ENCODE measurements around the gene KIF16B. TPM values are rescaled to one million over a fixed set of nuclear protein-coding genes. Genes with fewer than 3 reads are reported as not detected.

The KIF16B gene
- total and polyA plus RNA-seq, 2 of the 13 experiments (the other 11 are each of a cell fraction or from before 2014, with no cell fraction given) = 6.9 to 18.0 TPM

DNA sequence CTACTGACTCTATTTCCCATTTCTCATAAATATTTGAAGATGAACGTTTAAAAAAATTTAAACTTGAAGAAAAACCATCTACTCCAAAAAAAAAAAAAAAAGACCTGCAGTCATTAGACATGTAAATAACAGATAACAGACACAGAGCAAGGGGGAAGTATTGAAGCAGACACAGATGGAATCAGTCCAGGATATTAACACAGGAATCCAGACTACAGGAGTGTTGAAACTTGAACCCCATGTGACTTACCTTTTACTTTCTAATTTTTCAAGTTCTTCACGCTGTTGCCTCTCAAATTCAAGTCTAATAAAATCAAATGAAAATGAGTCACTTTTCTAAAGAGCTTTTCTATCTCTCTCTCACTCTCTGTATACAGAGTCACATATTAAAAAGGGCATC, 191.8 kb downstream of the KIF16B start:
- DNase-seq (ENCODE audit: low spot score) (no peak), FAIRE-seq (no peak), ATAC-seq (no peak)
- H4K20me1 ChIP-seq (ENCODE audit: insufficient read depth, low read length) = no peaks in the 10 kb centered on the region
- no peaks in the 10 kb centered on the region for H3K4me1 ChIP-seq (ENCODE audit: insufficient read depth, low read length)
- no peaks in the 10 kb centered on the region for H3K27me3 ChIP-seq (ENCODE audit: control insufficient read depth in 1 of 2, insufficient read depth in 2 of 2, low read length in 2 of 2)
- CTCF ChIA-PET (ENCODE audit: low intra/inter-chr PET ratio, low total read pairs) = no interaction called here
- H3K36me3 ChIP-seq (replicated peaks in 1 of 2; ENCODE audit: control insufficient read depth in 1 of 2, insufficient read depth in 2 of 2, low read length in 2 of 2) = peaks cover 2 to 5% of the 10 kb centered on the region in 2 experiments; a peak in 2 of 5 replicates
- no peak overlapping the region for H3K4me3 ChIP-seq (replicated peaks in 1 of 3; ENCODE audit: insufficient read depth in 1 of 3, low read depth in 2 of 3, low read length in 3 of 3)
- no peak overlapping the region for H3K27ac ChIP-seq (ENCODE audit: extremely low read length, insufficient read depth, low read length)
- no peaks in the 10 kb centered on the region for H3K79me2 ChIP-seq (ENCODE audit: insufficient read depth, low read length)
- POLR2A ChIA-PET = no interaction called here
- H2AFZ ChIP-seq (ENCODE audit: low read length) = no peak overlapping the region
- no peak overlapping the region for H3K9ac ChIP-seq (ENCODE audit: insufficient read depth, low read depth, low read length)
- WGBS (ENCODE audit: low lambda C conversion rate) = 96% methylated on average over 2 of the region's 2 CpGs
- no peak overlapping the region for H3K4me2 ChIP-seq (ENCODE audit: low read depth, low read length)
- intact Hi-C loops (cut with micrococcal nuclease; ENCODE audit: unreplicated experiment) = no loop called here
- in situ Hi-C loops (cut with HindIII; ENCODE audit: extremely low pct_ligation_motif_present, low pct_unique_long_range_greater_than_20kb) = no loop called here
- no TSS peak for BruUV-seq (replicated peaks)
- no peaks in the 10 kb centered on the region for H3K9me3 ChIP-seq (ENCODE audit: low read length)
- no peak for TF ChIP-seq ZNF792 (CRISPR knock-in tag; IDR thresholded peaks at IDR 0.05)
- no peak for TF ChIP-seq MEF2D (CRISPR knock-in tag; IDR thresholded peaks at IDR 0.05)
- no peak for TF ChIP-seq NCOA1 (CRISPR knock-in tag; IDR thresholded peaks at IDR 0.05)
- TF ChIP-seq ZNF281 (CRISPR knock-in tag; IDR thresholded peaks at IDR 0.05; ENCODE audit: borderline replicate concordance) = no peak
- TF ChIP-seq SMAD3 (CRISPR knock-in tag; IDR thresholded peaks at IDR 0.05) = no peak
- TF ChIP-seq POLR2AphosphoS5 (IDR thresholded peaks at IDR 0.05; ENCODE audit: low read depth, low read length) = no peak
- no peak for TF ChIP-seq ZNF713 (CRISPR knock-in tag; IDR thresholded peaks at IDR 0.05)
- no peak for TF ChIP-seq HNF1B (CRISPR knock-in tag; IDR thresholded peaks at IDR 0.05)
- no peak for TF ChIP-seq STAT6 (CRISPR knock-in tag; IDR thresholded peaks at IDR 0.05; ENCODE audit: borderline replicate concordance)
- TF ChIP-seq E2F2 (CRISPR knock-in tag; IDR thresholded peaks at IDR 0.05; ENCODE audit: borderline replicate concordance) = no peak
- TF ChIP-seq, protein P1, sequence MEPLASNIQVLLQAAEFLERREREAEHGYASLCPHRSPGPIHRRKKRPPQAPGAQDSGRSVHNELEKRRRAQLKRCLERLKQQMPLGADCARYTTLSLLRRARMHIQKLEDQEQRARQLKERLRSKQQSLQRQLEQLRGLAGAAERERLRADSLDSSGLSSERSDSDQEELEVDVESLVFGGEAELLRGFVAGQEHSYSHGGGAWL (CRISPR knock-in tag; IDR thresholded peaks at IDR 0.05) = no peak
- no peak for TF ChIP-seq PCBP1 (IDR thresholded peaks at IDR 0.05; ENCODE audit: borderline replicate concordance, low read depth, low read length)
